NCI-H82 (cell line): ENCODE results near the gene UBN2.
"Not testable (repeated sequence)": the region's sequence is repeated elsewhere in the genome, so short reads cannot be mapped to it uniquely, and the experiment has no call there.

Experiments used
- DNase-seq: peaks from one replicate; lab custom pipeline; 2025; lab: John Stamatoyannopoulos, UW

The UBN2 gene

GRCh38 chr7:139297795-139298194, 66.8 kb downstream of the UBN2 start:
- DNase-seq: no peak

- DNase-seq: no peak
These were observed 68.3 kb downstream of the UBN2 start for GRCh38 chr7:139299296-139299695.

- no peak for DNase-seq
These were observed 69.4 kb downstream of the UBN2 start for GRCh38 chr7:139300390-139300789.

- no peak for DNase-seq
These were observed 73.5 kb downstream of the UBN2 start for GRCh38 chr7:139304517-139304916.

GRCh38 chr7:139317939-139318505, 87.0 kb downstream of the UBN2 start:
- DNase-seq: no peak

- DNase-seq: peak; percentile 71
These were observed 90.2 kb downstream of the UBN2 start for GRCh38 chr7:139321071-139321745.

GRCh38 chr7:139324709-139325108, 93.7 kb downstream of the UBN2 start:
- not testable (repeated sequence) for DNase-seq

- peak; percentile 14 for DNase-seq
These were observed 97.3 kb downstream of the UBN2 start for GRCh38 chr7:139328375-139328774.

- DNase-seq: no peak
These were observed 98.1 kb downstream of the UBN2 start for GRCh38 chr7:139329119-139329518.

GRCh38 chr7:139330333-139331030, 99.4 kb downstream of the UBN2 start:
- DNase-seq: no peak

GRCh38 chr7:139332697-139333359, 101.8 kb downstream of the UBN2 start:
- peak; percentile 9 for DNase-seq

GRCh38 chr7:139333443-139333842, 102.4 kb downstream of the UBN2 start:
- not testable (repeated sequence) for DNase-seq

- DNase-seq: no peak
These were observed 103.5 kb downstream of the UBN2 start for GRCh38 chr7:139334399-139335150.

GRCh38 chr7:139339025-139339424, 108.0 kb downstream of the UBN2 start:
- peak; percentile 96 for DNase-seq

GRCh38 chr7:139339698-139340036, 108.6 kb downstream of the UBN2 start:
- DNase-seq: no peak

- peak; percentile 99 for DNase-seq
These were observed 109.2 kb downstream of the UBN2 start for GRCh38 chr7:139340037-139340807.

GRCh38 chr7:139340808-139341057, 109.7 kb downstream of the UBN2 start:
- DNase-seq: no peak

- DNase-seq: peak; percentile 97
These were observed 110.2 kb downstream of the UBN2 start, which contains the start of gene FMC1 for GRCh38 chr7:139341058-139341775. FMC1 (plus strand) TSS chr7:139341337; CDS start chr7:139341385, 48 bp downstream.

- DNase-seq: no peak
These were observed 110.8 kb downstream of the UBN2 start for GRCh38 chr7:139341776-139342226.

- no peak for DNase-seq
These were observed 114.0 kb downstream of the UBN2 start for GRCh38 chr7:139345042-139345441.

GRCh38 chr7:139351027-139351426, 120.0 kb downstream of the UBN2 start:
- no peak for DNase-seq
